H1 (cell line): ENCODE measurements around the gene NAA60. TPM values are rescaled to one million over a fixed set of nuclear protein-coding genes. Genes with fewer than 3 reads are reported as not detected.

Source experiments
- BRCA1 ChIP-seq: IDR thresholded peaks from 2 replicates; pipeline ENCODE4 v1.6.1; 2012; ENCODE audit warnings: low read depth, low read length, improper control_type of control experiment
- CBX8 ChIP-seq: fragments of 300-800, 300-1000 bp; sonication (generic); IDR thresholded peaks from 2 replicates; pipeline ENCODE4 v1.7.1; 2016; ENCODE audit warnings: low read depth, low read length, borderline replicate concordance
- EGR1 ChIP-seq: IDR thresholded peaks from 2 replicates; pipeline ENCODE4 v1.6.1; 2011; ENCODE audit warnings: low read depth, low read length, borderline replicate concordance
- RFX5 ChIP-seq: IDR thresholded peaks from 2 replicates; pipeline ENCODE4 v1.6.1; 2011; ENCODE audit warnings: low read depth, low read length, improper control_type of control experiment, borderline replicate concordance
- polyA plus RNA-seq, 7 experiments: library from polyadenylated mRNA; depleted of rRNA in 3 of 7; stranded (reverse) in 5 of 7; unstranded in 2 of 7; fragments of >200 nt in 5 of 7; fragments of 200-250 nt in 2 of 7; gene quantifications; 1 replicate in 5 of 7; 2 replicates in 1 of 7; 4 replicates in 1 of 7; pipeline versions ENCODE4 v1.2.1 to v1.2.3, GENCODE V29; 2011 to 2013; ENCODE audit warnings: missing spikeins in 2 of 7, mixed read lengths in 2 of 7
- total RNA-seq: library from RNA; stranded (reverse); fragmentation: NEBNext Ultra II Directional; extraction: Animal tissue kit (Norgen Biotek cat#: 25700); gene quantifications from 2 replicates; pipeline ENCODE4 v1.2.1, GENCODE V29; 2021

NAA60 gene
- total and polyA plus RNA-seq, 2 of the 8 experiments (the other 6 are each of a cell fraction or from before 2014, with no cell fraction given) = 34.1 to 47.6 TPM

DNA sequence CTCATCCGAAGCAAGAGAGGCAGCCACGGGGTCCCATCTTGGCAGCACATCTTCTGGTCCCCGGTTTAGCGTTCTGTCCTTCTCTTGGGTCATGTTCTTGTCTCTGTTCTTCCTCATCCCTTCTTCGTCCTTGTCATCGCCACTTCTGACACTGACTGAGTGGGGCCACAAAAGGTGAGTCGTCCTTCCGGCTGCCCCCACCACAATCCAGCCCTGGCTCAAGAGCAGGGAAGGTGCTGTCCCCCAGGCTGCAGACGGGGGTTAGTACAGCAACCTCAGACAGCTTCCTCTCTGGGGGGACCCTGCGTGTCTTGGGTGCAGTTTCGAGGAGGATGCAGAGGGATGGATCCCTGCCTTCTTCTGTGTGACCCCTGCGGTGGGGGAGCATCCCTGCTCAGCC lies 21.8 kb downstream of the NAA60 start (continued):
- TF ChIP-seq BRCA1 (no peak), CBX8 (no peak), EGR1 (no peak), RFX5 (no peak)
